ENCODE measurements around the gene FSTL4. TPM values are rescaled to one million over a fixed set of nuclear protein-coding genes. Genes with fewer than 3 reads are reported as not detected.

The FSTL4 gene
- total and polyA plus RNA-seq, 2 experiments from 2014 or later = 1.4 to 2.8 TPM

DNA sequence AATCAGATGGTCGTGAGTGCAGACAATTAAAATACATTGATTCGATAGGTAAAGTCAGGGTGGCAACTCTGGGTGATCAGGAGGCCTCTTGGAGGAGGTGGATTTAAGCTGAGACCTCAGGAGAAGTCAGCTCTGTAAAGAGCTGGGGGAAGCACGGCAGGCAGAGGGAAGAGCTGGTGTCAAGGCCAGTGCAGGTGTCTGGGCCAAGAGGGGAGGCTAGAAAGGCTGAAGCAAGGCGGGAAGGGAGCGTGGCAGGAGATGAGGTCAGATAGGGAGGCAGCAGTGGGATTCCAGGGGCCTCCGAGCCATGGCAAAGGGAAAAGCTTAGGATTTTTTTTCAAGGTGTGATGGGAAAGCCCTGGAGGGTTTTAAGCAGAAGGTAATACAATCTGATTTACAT is 178.7 kb downstream of the FSTL4 start:
- Histone ChIP-seq H4K20me1 (replicated peaks; ENCODE audit: insufficient read depth) (no peaks in the 10 kb centered on the region), H2AFZ (no peak overlapping the region), H3K36me3 (ENCODE audit: insufficient read depth) (no peaks in the 10 kb centered on the region), H3K27ac (ENCODE audit: low read depth) (no peak overlapping the region), H3K79me2 (replicated peaks; ENCODE audit: insufficient read depth) (no peaks in the 10 kb centered on the region), H3K4me1 (ENCODE audit: insufficient read depth) (no peaks in the 10 kb centered on the region), H3K9me2 (ENCODE audit: insufficient read depth) (no peaks in the 10 kb centered on the region), H3K27me3 (ENCODE audit: insufficient read depth) (no peaks in the 10 kb centered on the region), H3K4me3 (no peak overlapping the region), H3F3A (replicated peaks; ENCODE audit: low read depth) (no peaks in the 10 kb centered on the region), H3K4me2 (no peak overlapping the region)
- H3K27me3 Mint-ChIP-seq (ENCODE audit: insufficient read depth, low read depth, poor library complexity) = peaks cover 10% of the 10 kb centered on the region
- 0 out of 3 replicates have a peak, but pooled peaks cover 2% of the 10 kb centered on the region for H3K4me1 Mint-ChIP-seq
- peak; percentile 43 for ATAC-seq
- no peak for TF ChIP-seq EZH2 (IDR thresholded peaks at IDR 0.05; ENCODE audit: low read depth, unreplicated experiment)
- H3K36me3 Mint-ChIP-seq (ENCODE audit: low read depth) = no peaks in the 10 kb centered on the region
- H3K4me3 Mint-ChIP-seq = no peak overlapping the region
- H3K27ac Mint-ChIP-seq = no peak overlapping the region
- no peaks in the 10 kb centered on the region for H3K9me3 Mint-ChIP-seq
- DNase-seq (ENCODE audit: low spot score) = no peak

DNA sequence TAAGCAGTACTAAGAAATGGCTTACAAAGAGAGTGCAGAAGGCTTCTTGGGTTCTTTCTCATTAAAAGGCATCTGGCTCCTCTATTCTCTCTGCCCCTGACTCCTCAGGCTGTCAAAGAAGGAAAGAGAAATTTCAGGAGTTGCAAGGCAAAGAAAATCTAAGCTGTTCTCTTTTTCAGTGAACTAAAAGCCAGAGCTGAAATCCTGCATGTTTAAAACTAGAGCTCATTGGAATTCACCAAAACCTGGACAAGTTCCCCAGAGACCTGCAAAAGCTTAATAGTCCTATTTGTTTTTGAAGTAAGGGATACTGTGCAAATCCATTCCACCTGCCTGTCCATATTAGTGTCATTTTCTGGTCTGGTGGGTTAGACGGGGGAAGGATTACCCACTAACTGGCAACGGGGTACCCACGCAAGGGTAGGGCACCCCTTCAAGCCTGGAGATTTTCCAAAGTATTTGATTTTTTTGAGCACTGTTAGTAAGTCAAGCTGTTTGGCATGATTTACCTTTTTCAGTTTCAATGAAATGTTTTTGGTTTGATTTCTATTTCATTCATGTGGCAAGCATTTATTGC is 179.3 kb downstream of the FSTL4 start:
- Histone ChIP-seq H3K27ac (ENCODE audit: low read depth) (no peak overlapping the region), H3F3A (replicated peaks; ENCODE audit: low read depth) (no peaks in the 10 kb centered on the region), H3K27me3 (ENCODE audit: insufficient read depth) (no peaks in the 10 kb centered on the region), H3K79me2 (replicated peaks; ENCODE audit: insufficient read depth) (no peaks in the 10 kb centered on the region), H3K4me3 (no peak overlapping the region), H3K4me2 (no peak overlapping the region), H2AFZ (no peak overlapping the region), H3K9me2 (ENCODE audit: insufficient read depth) (no peaks in the 10 kb centered on the region), H3K4me1 (ENCODE audit: insufficient read depth) (no peaks in the 10 kb centered on the region), H4K20me1 (replicated peaks; ENCODE audit: insufficient read depth) (no peaks in the 10 kb centered on the region), H3K36me3 (ENCODE audit: insufficient read depth) (no peaks in the 10 kb centered on the region)
- DNase-seq (ENCODE audit: low spot score) = no peak
- no peak overlapping the region for H3K27ac Mint-ChIP-seq
- no peaks in the 10 kb centered on the region for H3K36me3 Mint-ChIP-seq (ENCODE audit: low read depth)
- TF ChIP-seq, protein P1, sequence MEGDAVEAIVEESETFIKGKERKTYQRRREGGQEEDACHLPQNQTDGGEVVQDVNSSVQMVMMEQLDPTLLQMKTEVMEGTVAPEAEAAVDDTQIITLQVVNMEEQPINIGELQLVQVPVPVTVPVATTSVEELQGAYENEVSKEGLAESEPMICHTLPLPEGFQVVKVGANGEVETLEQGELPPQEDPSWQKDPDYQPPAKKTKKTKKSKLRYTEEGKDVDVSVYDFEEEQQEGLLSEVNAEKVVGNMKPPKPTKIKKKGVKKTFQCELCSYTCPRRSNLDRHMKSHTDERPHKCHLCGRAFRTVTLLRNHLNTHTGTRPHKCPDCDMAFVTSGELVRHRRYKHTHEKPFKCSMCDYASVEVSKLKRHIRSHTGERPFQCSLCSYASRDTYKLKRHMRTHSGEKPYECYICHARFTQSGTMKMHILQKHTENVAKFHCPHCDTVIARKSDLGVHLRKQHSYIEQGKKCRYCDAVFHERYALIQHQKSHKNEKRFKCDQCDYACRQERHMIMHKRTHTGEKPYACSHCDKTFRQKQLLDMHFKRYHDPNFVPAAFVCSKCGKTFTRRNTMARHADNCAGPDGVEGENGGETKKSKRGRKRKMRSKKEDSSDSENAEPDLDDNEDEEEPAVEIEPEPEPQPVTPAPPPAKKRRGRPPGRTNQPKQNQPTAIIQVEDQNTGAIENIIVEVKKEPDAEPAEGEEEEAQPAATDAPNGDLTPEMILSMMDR (conservative IDR thresholded peaks at IDR 0.05; ENCODE audit: low read depth in 2 of 2) = no peak
- TF ChIP-seq CREB1 (CRISPR knock-in tag; IDR thresholded peaks at IDR 0.05; ENCODE audit: low read depth) (no peak), STAT1 (IDR thresholded peaks at IDR 0.05; ENCODE audit: unreplicated experiment) (no peak), EZH2phosphoT487 (IDR thresholded peaks at IDR 0.05; ENCODE audit: unreplicated experiment) (no peak), ZNF114 (CRISPR knock-in tag; IDR thresholded peaks at IDR 0.05) (no peak), EZH2 (IDR thresholded peaks at IDR 0.05; ENCODE audit: low read depth, unreplicated experiment) (no peak)
- TF ChIP-seq, protein P2, sequence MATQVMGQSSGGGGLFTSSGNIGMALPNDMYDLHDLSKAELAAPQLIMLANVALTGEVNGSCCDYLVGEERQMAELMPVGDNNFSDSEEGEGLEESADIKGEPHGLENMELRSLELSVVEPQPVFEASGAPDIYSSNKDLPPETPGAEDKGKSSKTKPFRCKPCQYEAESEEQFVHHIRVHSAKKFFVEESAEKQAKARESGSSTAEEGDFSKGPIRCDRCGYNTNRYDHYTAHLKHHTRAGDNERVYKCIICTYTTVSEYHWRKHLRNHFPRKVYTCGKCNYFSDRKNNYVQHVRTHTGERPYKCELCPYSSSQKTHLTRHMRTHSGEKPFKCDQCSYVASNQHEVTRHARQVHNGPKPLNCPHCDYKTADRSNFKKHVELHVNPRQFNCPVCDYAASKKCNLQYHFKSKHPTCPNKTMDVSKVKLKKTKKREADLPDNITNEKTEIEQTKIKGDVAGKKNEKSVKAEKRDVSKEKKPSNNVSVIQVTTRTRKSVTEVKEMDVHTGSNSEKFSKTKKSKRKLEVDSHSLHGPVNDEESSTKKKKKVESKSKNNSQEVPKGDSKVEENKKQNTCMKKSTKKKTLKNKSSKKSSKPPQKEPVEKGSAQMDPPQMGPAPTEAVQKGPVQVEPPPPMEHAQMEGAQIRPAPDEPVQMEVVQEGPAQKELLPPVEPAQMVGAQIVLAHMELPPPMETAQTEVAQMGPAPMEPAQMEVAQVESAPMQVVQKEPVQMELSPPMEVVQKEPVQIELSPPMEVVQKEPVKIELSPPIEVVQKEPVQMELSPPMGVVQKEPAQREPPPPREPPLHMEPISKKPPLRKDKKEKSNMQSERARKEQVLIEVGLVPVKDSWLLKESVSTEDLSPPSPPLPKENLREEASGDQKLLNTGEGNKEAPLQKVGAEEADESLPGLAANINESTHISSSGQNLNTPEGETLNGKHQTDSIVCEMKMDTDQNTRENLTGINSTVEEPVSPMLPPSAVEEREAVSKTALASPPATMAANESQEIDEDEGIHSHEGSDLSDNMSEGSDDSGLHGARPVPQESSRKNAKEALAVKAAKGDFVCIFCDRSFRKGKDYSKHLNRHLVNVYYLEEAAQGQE (IDR thresholded peaks at IDR 0.05; ENCODE audit: unreplicated experiment) = no peak
- TF ChIP-seq, protein P3, sequence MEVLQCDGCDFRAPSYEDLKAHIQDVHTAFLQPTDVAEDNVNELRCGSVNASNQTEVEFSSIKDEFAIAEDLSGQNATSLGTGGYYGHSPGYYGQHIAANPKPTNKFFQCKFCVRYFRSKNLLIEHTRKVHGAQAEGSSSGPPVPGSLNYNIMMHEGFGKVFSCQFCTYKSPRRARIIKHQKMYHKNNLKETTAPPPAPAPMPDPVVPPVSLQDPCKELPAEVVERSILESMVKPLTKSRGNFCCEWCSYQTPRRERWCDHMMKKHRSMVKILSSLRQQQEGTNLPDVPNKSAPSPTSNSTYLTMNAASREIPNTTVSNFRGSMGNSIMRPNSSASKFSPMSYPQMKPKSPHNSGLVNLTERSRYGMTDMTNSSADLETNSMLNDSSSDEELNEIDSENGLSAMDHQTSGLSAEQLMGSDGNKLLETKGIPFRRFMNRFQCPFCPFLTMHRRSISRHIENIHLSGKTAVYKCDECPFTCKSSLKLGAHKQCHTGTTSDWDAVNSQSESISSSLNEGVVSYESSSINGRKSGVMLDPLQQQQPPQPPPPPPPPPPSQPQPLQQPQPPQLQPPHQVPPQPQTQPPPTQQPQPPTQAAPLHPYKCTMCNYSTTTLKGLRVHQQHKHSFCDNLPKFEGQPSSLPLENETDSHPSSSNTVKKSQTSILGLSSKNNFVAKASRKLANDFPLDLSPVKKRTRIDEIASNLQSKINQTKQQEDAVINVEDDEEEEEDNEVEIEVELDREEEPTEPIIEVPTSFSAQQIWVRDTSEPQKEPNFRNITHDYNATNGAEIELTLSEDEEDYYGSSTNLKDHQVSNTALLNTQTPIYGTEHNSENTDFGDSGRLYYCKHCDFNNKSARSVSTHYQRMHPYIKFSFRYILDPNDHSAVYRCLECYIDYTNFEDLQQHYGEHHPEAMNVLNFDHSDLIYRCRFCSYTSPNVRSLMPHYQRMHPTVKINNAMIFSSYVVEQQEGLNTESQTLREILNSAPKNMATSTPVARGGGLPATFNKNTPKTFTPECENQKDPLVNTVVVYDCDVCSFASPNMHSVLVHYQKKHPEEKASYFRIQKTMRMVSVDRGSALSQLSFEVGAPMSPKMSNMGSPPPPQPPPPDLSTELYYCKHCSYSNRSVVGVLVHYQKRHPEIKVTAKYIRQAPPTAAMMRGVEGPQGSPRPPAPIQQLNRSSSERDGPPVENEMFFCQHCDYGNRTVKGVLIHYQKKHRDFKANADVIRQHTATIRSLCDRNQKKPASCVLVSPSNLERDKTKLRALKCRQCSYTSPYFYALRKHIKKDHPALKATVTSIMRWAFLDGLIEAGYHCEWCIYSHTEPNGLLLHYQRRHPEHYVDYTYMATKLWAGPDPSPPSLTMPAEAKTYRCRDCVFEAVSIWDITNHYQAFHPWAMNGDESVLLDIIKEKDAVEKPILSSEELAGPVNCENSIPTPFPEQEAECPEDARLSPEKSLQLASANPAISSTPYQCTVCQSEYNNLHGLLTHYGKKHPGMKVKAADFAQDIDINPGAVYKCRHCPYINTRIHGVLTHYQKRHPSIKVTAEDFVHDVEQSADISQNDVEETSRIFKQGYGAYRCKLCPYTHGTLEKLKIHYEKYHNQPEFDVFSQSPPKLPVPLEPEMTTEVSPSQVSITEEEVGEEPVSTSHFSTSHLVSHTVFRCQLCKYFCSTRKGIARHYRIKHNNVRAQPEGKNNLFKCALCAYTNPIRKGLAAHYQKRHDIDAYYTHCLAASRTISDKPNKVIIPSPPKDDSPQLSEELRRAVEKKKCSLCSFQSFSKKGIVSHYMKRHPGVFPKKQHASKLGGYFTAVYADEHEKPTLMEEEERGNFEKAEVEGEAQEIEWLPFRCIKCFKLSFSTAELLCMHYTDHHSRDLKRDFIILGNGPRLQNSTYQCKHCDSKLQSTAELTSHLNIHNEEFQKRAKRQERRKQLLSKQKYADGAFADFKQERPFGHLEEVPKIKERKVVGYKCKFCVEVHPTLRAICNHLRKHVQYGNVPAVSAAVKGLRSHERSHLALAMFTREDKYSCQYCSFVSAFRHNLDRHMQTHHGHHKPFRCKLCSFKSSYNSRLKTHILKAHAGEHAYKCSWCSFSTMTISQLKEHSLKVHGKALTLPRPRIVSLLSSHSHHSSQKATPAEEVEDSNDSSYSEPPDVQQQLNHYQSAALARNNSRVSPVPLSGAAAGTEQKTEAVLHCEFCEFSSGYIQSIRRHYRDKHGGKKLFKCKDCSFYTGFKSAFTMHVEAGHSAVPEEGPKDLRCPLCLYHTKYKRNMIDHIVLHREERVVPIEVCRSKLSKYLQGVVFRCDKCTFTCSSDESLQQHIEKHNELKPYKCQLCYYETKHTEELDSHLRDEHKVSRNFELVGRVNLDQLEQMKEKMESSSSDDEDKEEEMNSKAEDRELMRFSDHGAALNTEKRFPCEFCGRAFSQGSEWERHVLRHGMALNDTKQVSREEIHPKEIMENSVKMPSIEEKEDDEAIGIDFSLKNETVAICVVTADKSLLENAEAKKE (CRISPR knock-in tag; IDR thresholded peaks at IDR 0.05) = no peak
- no peak for ATAC-seq
- H3K27me3 Mint-ChIP-seq (ENCODE audit: insufficient read depth, low read depth, poor library complexity) = peaks cover 9% of the 10 kb centered on the region
- no peaks in the 10 kb centered on the region for H3K9me3 Mint-ChIP-seq
- 0 out of 3 replicates have a peak, but pooled peaks cover 2% of the 10 kb centered on the region for H3K4me1 Mint-ChIP-seq
- no peak overlapping the region for H3K4me3 Mint-ChIP-seq
